Activated CD4-positive, alpha-beta T cell treated with anti-CD3 and anti-CD28 coated beads, Interleukin-2, amount 50 U/mL, for 48 hours (primary cell): ENCODE measurements around the gene ATP8B3.

Experiments used
- DNase-seq, 2 experiments: peaks; one replicate each; pipeline ENCODE4 v3.0.0-alpha.2; 2020

ATP8B3 gene, protein sequence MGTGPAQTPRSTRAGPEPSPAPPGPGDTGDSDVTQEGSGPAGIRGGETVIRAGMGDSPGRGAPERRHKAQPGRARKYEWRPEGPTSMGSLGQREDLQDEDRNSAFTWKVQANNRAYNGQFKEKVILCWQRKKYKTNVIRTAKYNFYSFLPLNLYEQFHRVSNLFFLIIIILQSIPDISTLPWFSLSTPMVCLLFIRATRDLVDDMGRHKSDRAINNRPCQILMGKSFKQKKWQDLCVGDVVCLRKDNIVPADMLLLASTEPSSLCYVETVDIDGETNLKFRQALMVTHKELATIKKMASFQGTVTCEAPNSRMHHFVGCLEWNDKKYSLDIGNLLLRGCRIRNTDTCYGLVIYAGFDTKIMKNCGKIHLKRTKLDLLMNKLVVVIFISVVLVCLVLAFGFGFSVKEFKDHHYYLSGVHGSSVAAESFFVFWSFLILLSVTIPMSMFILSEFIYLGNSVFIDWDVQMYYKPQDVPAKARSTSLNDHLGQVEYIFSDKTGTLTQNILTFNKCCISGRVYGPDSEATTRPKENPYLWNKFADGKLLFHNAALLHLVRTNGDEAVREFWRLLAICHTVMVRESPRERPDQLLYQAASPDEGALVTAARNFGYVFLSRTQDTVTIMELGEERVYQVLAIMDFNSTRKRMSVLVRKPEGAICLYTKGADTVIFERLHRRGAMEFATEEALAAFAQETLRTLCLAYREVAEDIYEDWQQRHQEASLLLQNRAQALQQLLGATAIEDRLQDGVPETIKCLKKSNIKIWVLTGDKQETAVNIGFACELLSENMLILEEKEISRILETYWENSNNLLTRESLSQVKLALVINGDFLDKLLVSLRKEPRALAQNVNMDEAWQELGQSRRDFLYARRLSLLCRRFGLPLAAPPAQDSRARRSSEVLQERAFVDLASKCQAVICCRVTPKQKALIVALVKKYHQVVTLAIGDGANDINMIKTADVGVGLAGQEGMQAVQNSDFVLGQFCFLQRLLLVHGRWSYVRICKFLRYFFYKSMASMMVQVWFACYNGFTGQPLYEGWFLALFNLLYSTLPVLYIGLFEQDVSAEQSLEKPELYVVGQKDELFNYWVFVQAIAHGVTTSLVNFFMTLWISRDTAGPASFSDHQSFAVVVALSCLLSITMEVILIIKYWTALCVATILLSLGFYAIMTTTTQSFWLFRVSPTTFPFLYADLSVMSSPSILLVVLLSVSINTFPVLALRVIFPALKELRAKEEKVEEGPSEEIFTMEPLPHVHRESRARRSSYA (N-terminal part only)

DNA sequence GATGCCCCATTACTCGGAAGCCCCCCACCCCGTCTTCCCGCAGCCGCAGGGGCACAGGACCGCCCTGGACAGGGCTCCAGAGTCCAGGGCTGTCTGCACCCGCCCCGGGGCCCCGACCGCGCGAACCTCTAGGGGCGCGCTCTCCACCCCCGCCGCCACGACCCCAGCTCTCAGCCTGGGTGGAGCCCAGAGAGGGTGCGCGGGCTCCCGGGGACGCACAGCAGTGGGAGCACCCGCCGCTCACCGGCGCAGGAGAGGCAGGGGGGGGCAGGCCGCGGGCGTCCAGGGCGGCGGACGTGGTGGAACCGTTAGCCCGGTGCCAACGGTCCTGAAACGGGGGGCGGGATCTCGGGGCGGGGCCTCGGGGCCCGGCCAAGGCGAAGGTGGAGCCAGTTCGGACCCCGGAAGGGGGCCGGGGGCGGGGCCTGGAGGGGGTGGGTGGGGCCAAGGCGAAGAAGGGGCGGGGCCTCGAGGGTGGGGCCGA is at the start of gene ATP8B3:
Gene ATP8B3 (minus strand): TSS at position 335 of the 484 bp plus-strand sequence. CDS start 540 bp downstream, outside the sequence.
- DNase-seq, result no peak

GRCh38 chr19:1861599-1862031 is 49.5 kb upstream of the ATP8B3 start:
- DNase-seq, result no peak

DNA sequence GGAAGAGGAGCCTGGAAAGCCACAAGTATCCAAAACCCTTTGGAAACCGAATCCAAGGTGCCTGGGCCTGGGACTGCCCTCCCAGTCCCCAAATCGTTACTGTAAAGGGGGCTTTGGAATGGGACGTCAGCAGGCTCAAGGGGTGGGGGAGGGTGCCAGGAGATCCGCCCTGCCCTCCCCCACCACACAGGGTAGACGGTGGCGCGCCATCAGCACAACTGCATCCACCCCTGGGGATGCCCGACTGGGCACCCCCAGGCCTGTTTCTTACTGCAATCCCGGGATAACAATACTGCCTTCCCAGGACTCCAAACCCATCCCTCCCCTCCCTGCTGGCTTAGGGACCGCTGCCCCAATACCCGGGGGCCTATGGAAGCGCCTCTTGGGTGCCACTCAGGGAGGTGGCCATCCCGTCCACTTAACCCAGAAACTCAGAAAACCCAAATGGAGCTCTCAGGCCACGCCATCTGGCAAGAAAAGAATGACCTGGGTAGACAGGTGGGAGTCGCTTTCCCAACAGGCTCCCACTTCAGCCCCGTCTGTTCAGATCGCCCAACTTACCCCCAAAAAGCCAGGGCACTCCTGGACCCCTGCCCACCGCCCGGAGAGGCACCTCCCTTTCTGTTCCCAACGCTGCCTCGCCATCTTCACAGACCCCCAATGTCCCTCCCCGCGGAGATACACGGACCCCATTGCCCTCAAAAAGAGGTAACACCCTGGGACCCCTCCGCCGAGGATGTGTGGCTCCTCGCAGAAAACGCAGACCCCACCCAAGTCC is 48.9 kb upstream of the ATP8B3 start:
- DNase-seq, result no peak

DNA sequence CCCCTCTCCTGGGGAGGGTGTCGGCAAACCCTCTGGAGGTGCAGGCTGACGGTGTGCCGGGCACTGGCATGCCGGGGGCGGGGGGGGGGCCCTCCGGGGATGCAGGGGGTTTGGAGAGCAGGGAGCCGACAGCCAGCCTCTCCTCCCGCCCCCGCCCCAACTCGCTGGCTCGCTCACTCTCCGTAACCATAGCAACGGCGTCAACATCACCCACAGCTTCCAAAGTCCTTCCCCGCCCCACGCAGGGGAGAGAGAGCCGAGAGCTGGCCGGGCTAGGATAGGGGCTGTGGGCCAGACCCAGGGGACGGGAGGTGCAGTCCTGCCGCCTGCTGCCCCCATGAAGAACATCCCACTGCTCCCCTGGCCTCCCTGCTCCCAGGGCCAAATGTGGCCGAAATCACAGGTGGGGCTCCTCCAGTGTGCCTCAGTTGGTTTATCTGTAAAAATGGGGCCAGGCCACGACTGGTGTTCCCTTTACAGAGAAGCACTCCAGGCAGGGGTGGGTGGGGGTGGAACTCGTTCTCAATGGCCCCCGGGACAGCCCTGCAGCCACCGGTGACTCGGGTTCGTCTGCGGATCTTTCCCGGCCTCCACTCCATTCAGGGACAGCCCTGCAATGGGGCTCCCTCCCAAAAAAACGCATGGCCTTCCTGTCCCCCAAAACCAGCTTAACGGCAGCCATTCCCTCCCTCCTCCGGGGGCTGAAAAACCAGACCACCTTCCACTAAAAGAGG is 48.1 kb upstream of the ATP8B3 start:
- peak; percentile 58 to 66 for DNase-seq

- DNase-seq, result no peak
Observed at GRCh38 chr19:1859331-1859781, 47.3 kb upstream of the ATP8B3 start.

DNA sequence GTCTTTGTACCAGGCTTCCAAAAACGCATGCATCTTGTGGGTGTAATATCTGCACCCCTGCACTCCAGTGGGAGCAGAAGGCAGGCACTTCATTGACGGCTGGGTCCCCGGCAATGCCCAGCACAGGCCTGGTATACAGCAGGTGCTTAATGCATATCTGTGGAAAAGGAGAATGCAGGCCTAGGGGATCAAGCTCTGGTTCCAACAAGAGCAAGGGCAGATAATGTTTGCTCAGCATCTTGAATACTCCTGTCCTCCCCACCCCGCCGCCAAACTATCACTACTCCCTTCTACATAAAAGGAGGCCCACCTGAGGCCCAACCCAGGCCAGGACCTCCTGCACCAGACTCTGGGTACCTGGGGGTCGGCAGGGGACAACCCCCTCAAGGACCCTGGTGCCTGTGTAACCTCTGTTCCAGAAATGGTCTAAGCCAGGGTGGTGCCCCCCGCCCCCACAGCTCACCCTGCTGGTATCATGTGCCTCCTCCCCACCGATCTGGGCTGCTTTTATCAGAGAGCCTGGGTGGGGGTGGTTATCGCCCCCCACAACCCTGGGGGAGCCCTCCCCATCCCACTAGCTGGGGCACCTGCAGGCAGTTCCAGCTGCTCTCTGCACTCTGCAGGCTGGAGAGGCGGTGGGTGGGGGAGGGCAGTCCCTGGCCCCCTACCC is 46.5 kb upstream of the ATP8B3 start:
- DNase-seq, result no peak

GRCh38 chr19:1857648-1858326 is 45.7 kb upstream of the ATP8B3 start:
- DNase-seq, result no peak

DNA sequence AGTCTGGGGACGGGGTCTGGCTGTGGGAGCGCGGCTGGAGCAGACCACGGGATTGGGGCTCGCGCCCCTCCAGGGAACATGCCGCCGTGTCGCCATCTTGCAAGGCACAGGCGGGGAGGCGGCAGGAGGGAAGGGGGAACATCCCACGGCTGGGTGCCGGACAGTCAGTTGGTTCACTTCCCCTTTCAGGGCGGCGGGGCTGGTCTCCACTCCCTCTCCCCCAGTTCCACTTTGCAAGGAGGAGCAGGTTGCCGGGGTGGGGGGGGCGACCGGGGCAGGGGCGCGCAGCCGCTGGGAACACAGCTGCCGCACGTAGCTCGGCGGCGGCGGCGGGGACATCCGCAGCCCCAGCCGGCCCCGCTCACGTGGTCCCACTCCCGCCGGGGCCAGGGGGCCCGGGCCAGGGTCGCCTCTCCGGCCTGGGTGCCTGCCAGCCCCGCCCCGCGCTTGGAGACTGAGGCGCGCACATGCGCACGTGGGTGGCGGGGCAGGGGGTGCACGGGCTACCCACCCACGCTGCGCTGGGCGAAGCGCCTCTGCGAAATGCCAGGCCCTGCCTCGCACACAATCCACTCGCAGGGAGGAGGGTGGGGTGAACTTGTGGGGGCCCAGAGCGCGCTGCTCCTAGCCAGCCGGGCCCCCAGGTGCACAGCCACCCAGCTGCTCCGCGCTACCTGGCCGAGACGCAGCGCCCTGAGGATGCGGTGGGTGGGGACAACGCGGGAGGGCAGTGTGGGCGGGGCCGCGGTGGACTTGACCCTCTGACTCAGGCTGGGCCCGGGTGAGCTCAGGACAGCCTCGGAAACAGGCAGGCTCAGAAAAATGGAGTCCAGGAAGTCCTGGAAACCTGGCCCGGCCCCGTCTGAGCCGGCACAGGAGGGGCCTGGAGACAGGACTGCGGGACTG is 44.9 kb upstream of the ATP8B3 start:
- peak; percentile 71 to 77 for DNase-seq

DNA sequence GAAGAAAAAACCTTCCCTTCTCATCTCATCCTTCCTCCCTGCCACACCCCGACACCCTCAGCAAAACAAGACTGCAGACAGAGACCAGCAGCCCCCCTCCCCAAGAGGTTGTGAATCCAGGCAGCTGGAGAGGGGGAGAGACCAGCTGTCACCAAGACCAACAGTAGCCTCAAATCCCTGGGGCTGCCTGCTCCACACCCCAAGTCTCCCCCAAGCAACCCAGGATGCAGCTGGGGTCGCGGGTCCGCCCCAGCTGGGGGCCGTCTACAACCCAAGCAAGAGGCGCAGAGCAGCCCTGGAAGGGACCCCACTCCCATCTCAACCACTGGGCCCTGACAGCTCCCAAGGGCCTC is 44.2 kb upstream of the ATP8B3 start:
- no peak for DNase-seq

DNA sequence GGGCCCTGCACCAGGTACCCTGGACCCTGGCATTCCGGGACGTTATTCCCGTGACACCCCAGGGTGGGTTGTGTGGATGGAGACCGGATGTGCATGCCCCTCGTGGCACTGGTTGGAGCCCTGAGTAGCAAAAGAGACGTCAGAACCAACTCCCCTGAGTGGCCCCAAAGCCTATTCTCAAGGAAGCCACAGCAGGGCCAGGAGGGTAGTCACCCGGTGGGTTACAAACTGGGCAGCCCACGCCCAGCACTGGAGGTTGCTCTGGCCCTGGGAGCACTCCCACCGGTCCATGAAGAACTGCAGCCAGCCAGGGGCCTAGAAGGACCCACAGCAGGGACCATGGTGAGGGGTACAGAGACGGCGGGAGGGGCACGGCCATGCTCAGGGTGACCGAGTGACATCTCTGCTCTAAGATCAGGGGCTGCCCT is 43.8 kb upstream of the ATP8B3 start:
- peak; percentile 49 to 60 for DNase-seq

- peak; percentile 89 to 92 for DNase-seq
Observed at GRCh38 chr19:1855040-1855827, 43.2 kb upstream of the ATP8B3 start.

GRCh38 chr19:1854542-1855039 is 42.5 kb upstream of the ATP8B3 start:
- DNase-seq, result no peak

GRCh38 chr19:1854039-1854541 is 42.0 kb upstream of the ATP8B3 start:
- DNase-seq, result no peak

DNA sequence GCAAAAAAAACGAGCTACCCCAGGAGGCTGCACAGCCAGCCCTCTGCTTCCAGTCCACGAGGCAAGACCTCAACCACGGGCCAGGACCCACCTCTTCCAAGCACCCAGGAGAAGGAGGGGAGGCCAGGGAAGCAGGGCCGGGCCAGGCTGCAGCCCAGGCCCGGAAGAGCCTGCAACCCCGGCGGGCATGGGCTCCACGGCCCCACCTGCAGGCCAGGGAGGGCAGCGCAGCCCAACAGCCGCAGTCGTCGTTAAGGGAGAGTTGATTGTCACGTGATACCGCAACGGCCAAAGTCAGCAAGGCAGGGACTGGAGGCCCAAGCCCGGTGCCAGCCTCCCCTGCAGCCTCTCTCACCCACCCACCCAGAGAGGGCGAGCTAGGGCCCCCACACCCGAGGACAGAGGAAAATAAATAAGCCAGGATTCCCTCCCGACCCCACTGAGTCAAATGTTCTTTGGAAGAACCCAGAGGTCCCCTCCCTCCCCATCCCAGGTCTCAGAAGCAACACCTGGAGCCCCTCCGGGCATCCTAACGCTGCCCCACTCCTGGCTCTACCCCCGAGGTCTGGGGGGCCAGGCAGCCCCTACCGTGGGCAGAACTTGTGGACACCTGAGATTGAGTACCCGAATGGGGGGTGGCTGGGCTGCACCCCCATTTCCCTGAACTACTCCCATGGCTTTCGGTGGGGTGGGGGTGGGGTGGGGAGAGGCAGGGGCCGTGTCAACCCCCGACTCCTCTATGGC is 41.4 kb upstream of the ATP8B3 start:
- peak; percentile 89 to 91 for DNase-seq

- DNase-seq, result no peak
Observed at GRCh38 chr19:1852581-1853128, 40.6 kb upstream of the ATP8B3 start.
